HG03135 (cell line): ENCODE data around the gene PRPH2.
"Not testable (repeated sequence)": the region's sequence is repeated elsewhere in the genome, so short reads cannot be mapped to it uniquely, and the experiment has no call there.

Experiments used
- ATAC-seq: cut with Tn5 transposase; IDR thresholded peaks from one replicate; pipeline ENCODE4 v1.9.1; 2021; ENCODE audit warnings: mild to moderate bottlenecking, moderate library complexity; ENCODE audit not compliant: unreplicated experiment

PRPH2 gene

GRCh38 chr6:42702200-42702599, 20.2 kb downstream of the PRPH2 start:
- ATAC-seq = no peak

- ATAC-seq = no peak
Observed at GRCh38 chr6:42698217-42698616, 24.2 kb downstream of the PRPH2 start.

GRCh38 chr6:42697268-42697655, 25.1 kb downstream of the PRPH2 start:
- no peak for ATAC-seq

GRCh38 chr6:42696526-42697267, 25.7 kb downstream of the PRPH2 start:
- no peak for ATAC-seq

- ATAC-seq = no peak
Observed at GRCh38 chr6:42694586-42694985, 27.8 kb downstream of the PRPH2 start.

- ATAC-seq = no peak
Observed at GRCh38 chr6:42693725-42694323, 28.6 kb downstream of the PRPH2 start.

GRCh38 chr6:42692137-42692911, 30.1 kb downstream of the PRPH2 start:
- no peak for ATAC-seq

- no peak for ATAC-seq
Observed at GRCh38 chr6:42690872-42691271, 31.5 kb downstream of the PRPH2 start.

GRCh38 chr6:42690151-42690702, 32.2 kb downstream of the PRPH2 start:
- ATAC-seq = no peak

GRCh38 chr6:42689371-42689770, 33.0 kb downstream of the PRPH2 start:
- no peak for ATAC-seq

GRCh38 chr6:42688281-42688680, 34.1 kb downstream of the PRPH2 start:
- ATAC-seq = no peak

GRCh38 chr6:42679358-42679757, 43.0 kb downstream of the PRPH2 start:
- ATAC-seq = no peak

- no peak for ATAC-seq
Observed at GRCh38 chr6:42674780-42675179, 47.6 kb downstream of the PRPH2 start.

GRCh38 chr6:42674368-42674767, 48.0 kb downstream of the PRPH2 start:
- not testable (repeated sequence) for ATAC-seq

GRCh38 chr6:42664718-42665117, 57.7 kb downstream of the PRPH2 start:
- no peak for ATAC-seq

- no peak for ATAC-seq
Observed at GRCh38 chr6:42661540-42662153, 60.8 kb downstream of the PRPH2 start.

- ATAC-seq = no peak
Observed at GRCh38 chr6:42659806-42660205, 62.6 kb downstream of the PRPH2 start.

- no peak for ATAC-seq
Observed at GRCh38 chr6:42653851-42654250, 68.5 kb downstream of the PRPH2 start.

GRCh38 chr6:42652024-42652746, 70.2 kb downstream of the PRPH2 start:
- ATAC-seq = no peak
